Breast epithelium (tissue), 3 donors: ENCODE measurements around the gene NOL6.

Experiments used
- CTCF ChIP-seq, 3 donors: fragments of 450-650 bp; IDR thresholded peaks; one replicate each; pipeline ENCODE4 v1.5.1; 2016 to 2017; ENCODE audit warnings: antibody characterized with exemption in 3 of 3, mild to moderate bottlenecking in 3 of 3, moderate library complexity in 3 of 3
- POLR2AphosphoS5 ChIP-seq, 3 donors: sonication (generic); formaldehyde crosslinking; IDR thresholded peaks; one replicate each; pipeline ENCODE4 v1.6.1; 2017; ENCODE audit warnings: antibody characterized with exemption in 3 of 3

GRCh38 chr9:33468797-33469621, 4.7 kb downstream of the NOL6 start:
- no peak for TF ChIP-seq CTCF (IDR thresholded peaks at IDR 0.05)
- TF ChIP-seq POLR2AphosphoS5 (IDR thresholded peaks at IDR 0.05), result no peak
